Stimulated activated CD8-positive, alpha-beta memory T cell treated with anti-CD3 and anti-CD28 coated beads, Interleukin-15, amount 100 ng/mL, for 48 hours (primary cell): ENCODE data around the gene SLMAP.

Experiments
- DNase-seq, 2 donors: peaks; one replicate each; pipeline ENCODE4 v3.0.0-alpha.2; 2020; ENCODE audit warnings: low read depth in 2 of 2

Gene SLMAP

DNA sequence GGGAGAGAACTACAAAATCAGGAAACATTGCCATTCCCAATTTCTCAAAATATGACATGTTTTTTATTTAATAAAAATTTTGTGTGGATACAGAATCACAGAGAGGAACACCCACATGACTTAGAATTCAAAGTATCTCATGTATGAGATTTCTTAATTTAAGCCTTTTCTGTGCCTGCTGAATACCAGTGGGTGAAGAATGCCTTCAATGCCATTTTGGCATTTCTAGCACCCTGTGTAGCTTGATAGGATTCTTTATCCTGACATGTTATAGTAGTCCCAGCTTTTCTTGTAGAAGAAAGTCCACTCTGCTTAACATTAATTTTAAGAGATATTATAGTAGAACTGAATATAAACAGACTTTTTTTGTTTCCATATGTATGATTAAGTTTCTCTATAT lies 3.1 kb upstream of the SLMAP start:
- no peak for DNase-seq

DNA sequence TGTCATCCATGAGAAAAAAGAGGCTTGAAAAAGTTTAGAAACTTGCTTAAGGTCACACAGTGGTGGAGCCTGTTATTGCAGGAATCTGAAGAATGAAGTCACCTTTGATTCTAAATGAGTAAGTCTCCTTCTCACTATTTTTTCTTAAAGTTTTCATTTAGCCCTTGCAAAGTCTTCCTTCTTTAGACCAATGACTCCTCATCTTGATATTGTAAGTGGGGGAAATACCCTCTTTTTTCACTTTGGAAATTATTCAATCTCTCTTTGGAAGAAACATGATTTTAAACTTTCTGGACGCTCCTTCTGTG lies 787 bp upstream of the SLMAP start:
- DNase-seq, result no peak

- DNase-seq, result peak; percentile 14 to 21
Measured at GRCh38 chr3:57756528-57757401, 656 bp downstream of the SLMAP start.

GRCh38 chr3:57757642-57758297 lies 1.7 kb downstream of the SLMAP start:
- no peak for DNase-seq

DNA sequence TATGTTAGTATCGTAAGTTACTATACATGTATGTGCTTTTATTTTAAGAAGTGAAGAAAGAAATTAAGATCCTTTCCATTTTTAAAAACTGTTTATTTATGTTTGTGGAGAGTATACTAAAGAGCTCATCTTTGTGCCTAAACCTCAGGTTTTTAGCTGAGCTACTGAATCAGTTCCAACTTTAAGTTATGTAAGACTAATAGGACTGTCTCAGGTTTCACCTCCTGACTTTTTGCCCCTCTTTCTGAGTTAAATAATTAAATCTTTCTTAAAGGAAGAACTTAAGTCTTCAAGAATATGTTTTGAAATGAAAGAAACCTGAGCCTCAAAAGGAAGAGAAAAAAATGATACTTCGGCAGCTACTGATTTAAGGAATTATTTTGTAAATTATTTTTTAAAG lies 2.6 kb downstream of the SLMAP start:
- no peak for DNase-seq

DNA sequence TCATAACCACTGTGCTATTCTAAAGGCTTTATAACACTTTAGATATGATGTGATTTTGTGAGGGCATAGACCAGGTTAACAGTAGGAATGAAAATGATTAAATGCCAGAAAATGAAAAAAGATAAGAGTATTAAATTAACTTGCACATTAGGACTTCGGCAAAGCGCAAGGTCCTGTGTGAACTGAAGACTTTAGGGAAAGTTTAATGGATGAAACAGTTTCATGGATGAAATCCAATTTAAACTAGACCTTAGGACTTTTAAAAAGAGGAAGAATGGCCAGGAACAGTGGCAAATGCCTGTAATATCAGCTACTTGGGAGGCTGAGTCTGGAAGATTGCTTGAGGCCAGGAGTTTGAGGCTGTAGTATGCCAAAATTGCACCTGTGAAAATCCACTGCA lies 8.7 kb downstream of the SLMAP start:
- DNase-seq, result no peak

GRCh38 chr3:57768595-57768994 lies 12.5 kb downstream of the SLMAP start:
- no peak for DNase-seq

GRCh38 chr3:57770009-57770827 lies 14.1 kb downstream of the SLMAP start:
- no peak for DNase-seq

DNA sequence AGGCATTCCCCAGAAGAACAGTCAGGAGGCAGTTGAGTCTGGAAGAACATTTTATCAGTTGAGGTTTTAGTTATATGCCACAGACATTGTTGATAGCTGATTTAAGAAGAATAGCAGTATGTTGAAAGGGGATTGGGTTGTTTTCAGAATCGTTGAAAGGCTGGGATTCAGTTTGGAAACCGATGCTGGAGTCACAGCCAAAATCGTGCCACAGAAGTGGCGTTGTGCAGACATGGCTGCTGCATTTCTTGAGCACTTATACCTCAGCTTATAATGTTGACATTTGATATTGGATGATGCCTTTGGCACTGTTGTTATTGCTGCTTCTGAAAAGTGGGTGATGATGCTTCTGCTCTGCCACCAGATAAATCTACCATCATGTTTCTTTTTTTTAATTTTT lies 16.1 kb downstream of the SLMAP start:
- no peak for DNase-seq

DNA sequence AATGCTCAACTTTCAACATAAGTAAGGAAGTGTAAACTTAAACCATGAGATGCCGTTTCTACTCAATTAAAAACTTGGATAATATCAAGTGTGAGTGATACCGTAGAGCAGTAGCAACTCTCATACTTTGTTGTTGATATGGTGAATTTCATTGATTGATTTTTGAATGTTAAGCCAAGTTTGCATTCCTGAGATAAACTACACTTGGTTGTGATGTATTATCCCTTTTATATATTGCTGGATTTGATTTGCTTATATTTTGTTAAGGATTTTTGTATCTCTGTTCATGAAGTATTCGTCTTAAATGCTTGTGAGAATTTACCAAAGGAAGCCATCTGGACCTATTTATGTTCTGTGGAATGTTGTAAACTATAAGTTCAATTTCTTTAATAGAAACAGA lies 21.7 kb downstream of the SLMAP start:
- DNase-seq, result no peak

DNA sequence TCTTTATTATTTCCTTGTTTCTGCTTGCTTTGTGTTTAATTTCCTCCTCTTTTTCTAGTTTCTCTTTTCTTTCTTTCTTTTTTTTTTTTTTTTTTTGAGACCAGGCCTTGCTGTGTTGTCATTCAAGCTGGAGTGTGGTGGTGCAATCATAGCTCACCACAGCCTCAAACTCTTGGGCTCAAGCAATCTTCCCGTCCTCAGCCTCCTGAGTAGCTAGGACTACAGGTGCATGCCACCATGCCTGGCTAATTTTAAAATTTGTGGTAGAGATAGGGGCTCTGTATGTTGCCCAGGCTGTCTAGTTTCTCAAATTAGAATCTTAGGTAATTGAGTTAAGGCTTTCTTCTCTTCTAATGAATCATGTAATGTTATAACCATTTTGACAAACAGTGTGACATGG lies 22.4 kb downstream of the SLMAP start:
- DNase-seq, result no peak

DNA sequence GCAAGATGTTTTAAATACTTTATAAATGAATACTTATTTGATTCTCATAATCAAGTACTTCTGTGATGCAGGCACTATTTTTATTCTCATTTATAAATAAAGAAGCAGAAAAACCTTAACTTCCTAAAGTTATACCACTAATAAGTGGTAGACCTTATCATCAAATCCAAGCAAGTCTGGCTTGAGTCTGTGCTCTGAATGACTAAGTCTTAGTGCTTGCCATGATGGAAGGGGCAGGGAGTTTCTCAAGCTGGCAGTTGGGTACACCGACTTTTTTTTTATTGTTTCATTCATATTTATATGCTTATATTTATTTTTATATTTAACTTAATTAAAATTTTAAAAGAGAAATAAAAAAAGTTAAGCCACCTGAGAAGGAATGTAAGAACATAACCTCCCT lies 23.6 kb downstream of the SLMAP start:
- no peak for DNase-seq

DNA sequence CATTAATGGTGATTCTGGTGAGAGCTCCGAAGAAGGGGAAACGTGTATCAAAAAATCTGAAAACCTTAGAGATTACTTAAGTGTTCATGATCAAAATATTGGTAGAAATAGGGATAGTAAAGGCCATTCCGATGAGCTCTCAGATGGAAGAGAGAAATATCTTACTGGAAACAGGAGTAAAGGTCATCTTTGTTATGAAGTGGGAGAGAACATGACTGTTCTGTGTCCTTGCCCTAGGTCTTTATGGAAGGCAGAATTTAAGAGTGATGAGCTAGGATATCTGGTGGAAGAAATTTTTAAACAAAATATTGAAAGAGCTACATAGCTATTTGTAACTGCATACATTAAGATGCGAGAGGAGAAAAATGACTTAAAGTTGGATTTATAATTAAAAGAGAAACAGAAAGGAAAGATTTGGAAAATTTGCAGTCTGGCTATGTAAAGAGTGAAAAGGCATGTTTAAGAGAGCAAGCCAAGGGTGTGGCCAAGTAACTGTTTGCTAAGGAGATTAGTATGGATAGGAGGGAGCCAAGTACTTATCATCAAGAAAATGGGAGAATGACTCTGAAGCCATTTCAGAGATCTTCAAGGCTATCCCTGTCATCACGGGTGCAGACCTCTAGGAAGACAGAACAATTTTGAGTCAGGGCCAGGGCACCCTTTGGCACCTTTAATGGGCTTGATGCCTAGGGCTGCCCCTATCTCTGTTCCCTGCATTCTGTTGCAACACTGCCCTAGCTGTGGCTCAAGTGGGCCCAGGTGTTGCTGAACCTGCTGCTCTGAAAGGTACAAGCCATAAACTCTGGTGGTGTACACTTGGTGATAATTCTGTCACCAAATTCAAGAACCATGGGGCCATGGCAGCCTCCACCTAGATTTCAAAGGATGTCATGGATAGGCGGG lies 27.3 kb downstream of the SLMAP start:
- no peak for DNase-seq

GRCh38 chr3:57784089-57784735 lies 28.1 kb downstream of the SLMAP start:
- DNase-seq, result no peak

DNA sequence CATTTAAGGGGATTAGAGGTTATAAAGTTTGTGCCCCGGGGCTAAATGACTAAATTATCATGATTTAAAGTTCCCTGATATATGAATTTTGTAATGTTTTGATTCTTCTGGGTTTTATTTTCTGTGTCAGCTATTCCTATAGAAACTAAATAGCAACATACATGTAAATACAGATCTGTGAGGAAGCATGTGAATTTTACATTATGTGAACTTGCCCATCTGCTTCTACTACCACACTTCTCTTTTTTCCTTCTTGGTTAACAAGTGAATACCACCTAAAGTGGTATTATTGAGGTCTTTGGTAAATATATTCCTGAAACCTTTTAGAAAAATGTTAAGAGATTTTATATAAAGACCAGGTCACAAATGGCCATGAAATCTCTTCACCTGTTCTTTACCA lies 29.3 kb downstream of the SLMAP start:
- DNase-seq, result no peak

GRCh38 chr3:57787867-57788623 lies 31.9 kb downstream of the SLMAP start:
- DNase-seq, result no peak

- no peak for DNase-seq
Measured at GRCh38 chr3:57788624-57789018, 32.5 kb downstream of the SLMAP start.

DNA sequence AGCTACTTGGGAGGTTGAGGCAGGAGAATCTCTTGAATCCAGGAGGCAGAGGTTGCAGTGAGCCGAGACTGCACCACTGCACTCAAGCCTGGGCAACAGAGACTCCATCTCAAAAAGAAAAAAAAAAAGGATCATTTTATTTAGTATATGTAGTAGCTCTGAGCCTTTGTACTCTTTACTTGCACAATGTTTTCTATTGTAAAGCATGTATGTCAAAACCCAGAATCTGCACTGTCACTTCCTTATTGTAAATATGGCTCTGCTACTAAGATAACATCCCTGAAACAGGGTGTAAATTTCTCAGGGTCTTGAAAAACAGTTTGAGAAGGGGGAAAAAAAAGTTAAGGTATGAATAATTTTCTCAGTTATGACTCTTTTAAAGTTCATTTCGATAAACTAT lies 35.1 kb downstream of the SLMAP start:
- DNase-seq, result no peak

- DNase-seq, result no peak
Measured at GRCh38 chr3:57792198-57792597, 36.1 kb downstream of the SLMAP start.

DNA sequence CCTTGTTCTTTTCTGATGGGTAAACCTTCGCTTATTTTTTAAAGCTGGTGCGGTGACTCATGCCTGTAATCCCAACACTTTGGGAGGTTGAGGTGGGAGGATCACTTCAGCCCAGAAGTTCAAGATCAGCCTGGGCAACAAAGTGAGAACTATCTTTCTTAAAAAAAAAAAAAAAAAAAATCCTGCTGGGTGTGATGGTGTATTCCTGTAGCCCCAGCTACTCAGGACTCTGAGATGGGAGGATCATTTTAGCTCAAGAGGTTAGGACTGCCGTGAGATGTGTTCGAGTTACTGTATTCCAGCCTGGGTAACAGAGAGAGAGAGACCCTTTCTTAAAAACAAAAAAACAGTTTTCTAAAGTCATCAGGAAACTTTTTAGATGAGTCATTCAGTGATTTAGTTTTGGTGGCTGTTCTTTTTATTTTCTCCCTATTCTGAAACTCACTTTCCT lies 37.7 kb downstream of the SLMAP start:
- no peak for DNase-seq
